Left cardiac atrium (tissue), 4 donors: ENCODE measurements around the gene FCHO2. TPM values are rescaled to one million over a fixed set of nuclear protein-coding genes. Genes with fewer than 3 reads are reported as not detected.
A peak's percentile ranks its signal among the peaks of the same experiment; 100 is the strongest.

Source experiments
- ATAC-seq, 2 donors: fragments of 200-7000 bp; cut with Tn5 transposase; one replicate each; pipeline ENCODE4 v1.9.1; 2020; ENCODE audit warnings: mild to moderate bottlenecking in 2 of 2, moderate library complexity in 2 of 2
- DNase-seq: peaks from one replicate; pipeline ENCODE4 v3.0.0-alpha.2; 2020
- intact Hi-C, 2 donors: fragments of 100-400 bp; cut with DNase I; formaldehyde crosslinking; loops; one replicate each; pipeline versions ENCODE4 v1.14.1 to v1.15.1; 2022 to 2023
- total RNA-seq, 2 donors: library from RNA; stranded (reverse); fragmentation: NEBNext Ultra II Directional; extraction: Animal tissue kit (Norgen Biotek cat#: 25700); gene quantifications; one replicate each; pipeline ENCODE4 v1.2.1, GENCODE V29; 2021
- donor health status: DM: no; HTN: yes; CAD: no.
- donor health status: DM: no; HTN: yes; CAD: no; lungs with severe emphysema.
- donor health status: DM: yes; HTN: yes; CAD: no.
- donor health status: Dilated cardiomyopathy.

The FCHO2 gene
- total RNA-seq, 2 donors from 2014 or later: 19.2 to 25.6 TPM

DNA sequence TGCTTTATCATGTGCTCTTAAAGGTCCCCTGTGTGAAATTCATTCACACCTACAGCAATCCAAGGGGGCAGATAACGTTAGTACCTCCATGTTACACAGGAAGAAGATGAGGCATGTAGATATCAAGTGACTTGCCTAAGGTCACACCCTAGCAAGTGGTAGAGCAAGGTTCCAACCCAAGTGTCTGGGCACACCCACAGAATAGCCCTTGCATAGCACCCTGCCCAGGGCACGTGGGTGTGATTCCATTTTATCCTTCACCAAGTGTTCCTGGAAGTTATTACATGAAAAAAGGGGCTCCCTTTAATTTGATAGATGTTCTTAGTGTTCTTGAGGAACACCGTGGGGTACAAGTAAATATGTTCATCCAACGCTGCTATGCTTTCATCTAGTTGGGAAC lies 169.4 kb downstream of the FCHO2 start:
- intact Hi-C loops: no loop called here
- DNase-seq: no peak
- ATAC-seq: no peak

DNA sequence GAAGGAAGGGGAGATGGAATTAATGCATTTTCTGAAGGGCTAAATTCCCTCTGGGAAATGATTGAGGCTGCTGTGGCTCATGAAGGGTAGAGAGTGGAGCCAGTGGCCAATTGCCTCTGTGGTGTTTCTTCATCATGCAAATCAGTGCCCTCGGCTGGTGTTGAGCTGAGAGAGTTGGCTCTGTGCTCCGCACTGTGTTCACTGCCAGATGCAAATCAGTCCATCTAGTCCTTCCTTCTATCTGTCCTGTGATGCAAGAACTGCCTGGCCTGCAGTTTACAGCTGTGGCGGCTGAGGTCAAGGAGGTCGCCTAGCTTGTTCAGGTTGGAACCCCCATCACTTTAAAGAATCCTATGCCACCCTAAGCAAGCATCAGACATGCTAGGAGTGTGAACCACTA lies 170.5 kb downstream of the FCHO2 start:
- intact Hi-C loops: no loop called here
- DNase-seq (no peak), ATAC-seq (peak in 1 of 2 donors; percentile 41)

DNA sequence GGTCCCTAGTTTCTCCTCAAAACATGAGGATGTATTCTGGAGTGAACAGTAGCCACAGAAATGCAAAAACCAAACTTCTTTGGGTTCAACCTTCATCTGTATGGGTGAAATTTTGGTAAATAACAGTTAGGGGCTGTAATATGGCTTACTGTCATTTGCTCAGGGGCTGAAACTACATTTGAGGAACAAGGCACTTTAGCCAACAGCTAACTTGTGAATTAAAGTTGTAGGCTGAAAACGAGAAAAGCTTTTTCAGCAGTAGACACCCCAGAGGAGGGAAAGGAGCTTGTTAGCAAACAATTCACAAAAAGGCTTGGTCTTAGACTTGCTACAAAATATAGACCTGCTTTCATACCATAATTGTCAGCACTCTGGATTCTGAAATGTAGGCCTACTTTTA lies 171.1 kb downstream of the FCHO2 start:
- DNase-seq (no peak), ATAC-seq (no peak)
- intact Hi-C loops: no loop called here

- no peak for ATAC-seq
- intact Hi-C loops: no loop called here
- no peak for DNase-seq
Observed at GRCh38 chr5:73129143-73129542, 173.3 kb downstream of the FCHO2 start.

- intact Hi-C loops: no loop called here
- ATAC-seq: no peak
- DNase-seq: no peak
Observed at GRCh38 chr5:73130811-73131210, 175.0 kb downstream of the FCHO2 start.

DNA sequence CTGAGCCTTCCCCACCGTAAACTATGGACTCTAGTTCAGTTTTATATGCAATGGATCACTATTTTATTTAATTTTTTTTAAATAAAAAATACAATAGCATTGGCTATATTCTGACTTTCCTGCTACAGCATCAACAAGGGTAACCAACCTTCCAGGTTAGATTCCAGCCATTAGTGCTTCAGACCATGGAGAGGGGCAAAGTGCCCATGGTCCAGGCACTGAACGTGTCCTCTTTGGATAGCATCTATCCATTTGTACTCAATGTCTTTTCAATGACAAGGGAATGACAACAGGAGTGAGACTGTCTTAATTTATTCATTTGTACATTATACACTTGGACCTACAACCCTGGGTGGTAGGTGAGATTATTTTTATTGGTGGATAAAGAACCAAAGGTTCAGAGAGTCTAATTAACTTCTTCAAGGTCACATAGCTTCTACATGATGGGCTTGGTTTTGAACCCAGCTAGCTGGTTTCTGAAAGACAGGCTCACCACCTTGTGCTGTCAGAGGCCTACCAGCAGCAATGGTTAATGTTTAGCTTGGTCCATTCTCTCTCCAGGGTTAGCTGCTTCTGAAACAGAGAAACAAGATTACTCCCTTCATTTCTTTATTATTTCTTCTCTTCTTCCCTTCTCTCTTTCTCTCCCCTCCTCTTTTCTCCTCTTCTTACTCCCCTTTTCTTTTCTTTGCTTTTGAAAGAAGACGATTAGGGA lies 176.0 kb downstream of the FCHO2 start:
- no peak for ATAC-seq
- no peak for DNase-seq
- intact Hi-C loops: no loop called here

DNA sequence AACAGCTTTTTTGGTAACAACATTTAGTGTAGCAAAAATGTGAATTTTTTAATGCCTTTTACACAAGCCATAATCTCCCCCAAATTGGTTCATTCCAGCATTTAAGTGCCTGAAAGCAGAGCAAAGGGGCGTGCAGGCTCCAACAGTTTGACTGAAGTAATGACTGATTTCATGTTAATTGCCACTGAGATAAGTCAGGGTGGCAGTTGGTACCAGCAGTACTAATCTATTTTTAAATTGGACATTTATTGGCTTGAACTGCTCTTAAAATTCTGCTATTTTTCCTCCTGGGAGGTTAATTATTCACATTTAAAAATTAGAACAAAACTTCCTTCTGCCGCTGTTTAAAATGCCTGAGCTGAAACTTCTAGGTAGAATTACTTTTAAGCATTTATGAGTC lies 176.9 kb downstream of the FCHO2 start:
- DNase-seq (no peak), ATAC-seq (no peak)
- intact Hi-C loops: no loop called here

DNA sequence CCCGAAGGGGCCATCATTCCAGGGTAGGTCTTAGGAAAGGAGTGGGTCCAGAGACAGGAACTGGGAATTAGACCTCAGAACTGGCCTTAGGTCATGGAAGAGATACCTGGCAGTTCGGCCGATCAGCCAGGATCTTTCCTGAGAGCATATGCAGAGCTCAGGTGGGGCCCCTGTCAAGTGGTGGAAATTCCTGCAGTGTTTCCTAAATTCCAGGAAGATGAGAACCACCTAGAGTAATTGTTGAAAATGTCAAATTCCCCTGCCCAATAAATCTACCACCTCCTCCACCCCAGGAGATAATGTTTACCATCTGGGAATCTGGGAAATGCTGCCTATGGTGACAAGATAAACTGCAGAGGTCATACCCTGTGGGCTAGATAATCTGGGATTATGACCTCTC lies 179.2 kb downstream of the FCHO2 start:
- DNase-seq (no peak), ATAC-seq (no peak)

GRCh38 chr5:73135429-73136054 lies 179.7 kb downstream of the FCHO2 start:
- DNase-seq: no peak
- ATAC-seq: no peak
- intact Hi-C loops: no loop called here

More for the DNA sequence above, 179.2 kb downstream of the FCHO2 start:
- intact Hi-C loops: no loop called here

- DNase-seq (no peak), ATAC-seq (peak in 1 of 2 donors; percentile 55)
- intact Hi-C loops: no loop called here
Observed at GRCh38 chr5:73136055-73136562, 180.3 kb downstream of the FCHO2 start.

- intact Hi-C loops: no loop called here
- ATAC-seq: no peak
- DNase-seq: no peak
Observed at GRCh38 chr5:73137563-73138530, 182.0 kb downstream of the FCHO2 start.

- intact Hi-C loops: no loop called here
- DNase-seq (no peak), ATAC-seq (no peak)
Observed at GRCh38 chr5:73139485-73139884, 183.6 kb downstream of the FCHO2 start.

Other genes with a start within 250 kb of the FCHO2 start
- gene TNPO1, start 139.4 kb upstream of the FCHO2 start, total RNA-seq: 10 to 100 TPM; 64.2 to 71.5 TPM
- gene TMEM171, start 164.5 kb downstream of the FCHO2 start, total RNA-seq: under 1 TPM in 1 of 2 donors, not detected in 1; 0.21 TPM
- not detected for gene TMEM174, start 217.2 kb downstream of the FCHO2 start, total RNA-seq